ENCODE results near the gene MBOAT2. TPM values are rescaled to one million over a fixed set of nuclear protein-coding genes. Genes with fewer than 3 reads are reported as not detected.

Gene MBOAT2
- total RNA-seq, 2 donors from 2014 or later = 34.3 to 51.1 TPM

DNA sequence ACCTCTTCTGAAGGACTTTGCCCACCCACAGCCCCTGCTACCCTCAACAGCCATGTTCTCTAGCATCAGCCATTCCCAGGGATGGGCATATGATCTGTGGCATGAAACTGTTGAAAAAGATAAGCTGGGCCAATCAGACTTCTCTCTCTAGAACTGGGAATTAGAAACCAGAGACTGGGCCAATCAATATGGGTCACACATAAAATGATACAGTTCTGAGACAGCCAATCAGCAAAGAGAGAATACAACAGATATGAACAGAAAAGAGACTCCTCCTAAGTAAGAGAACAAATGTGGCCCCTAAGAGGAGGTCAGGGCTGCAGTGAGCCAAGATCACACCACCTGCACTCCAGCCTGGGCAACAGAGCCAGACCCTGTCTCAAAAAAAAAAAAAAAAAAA is 168.2 kb downstream of the MBOAT2 start:
- Histone ChIP-seq H3K4me1 (no peaks in the 10 kb centered on the region), H3K36me3 (no peaks in the 10 kb centered on the region), H3K9me3 (no peaks in the 10 kb centered on the region), H3K4me3 (no peak overlapping the region), H3K27ac (no peak overlapping the region), H3K9ac (ENCODE audit: low read depth in 2 of 2, low read length in 2 of 2) (no peak overlapping the region), H3K27me3 (no peaks in the 10 kb centered on the region)
- intact Hi-C loops (cut with DNase I) = no loop called here
- DNase-seq = no peak
- no peak for TF ChIP-seq CTCF (IDR thresholded peaks at IDR 0.05)

DNA sequence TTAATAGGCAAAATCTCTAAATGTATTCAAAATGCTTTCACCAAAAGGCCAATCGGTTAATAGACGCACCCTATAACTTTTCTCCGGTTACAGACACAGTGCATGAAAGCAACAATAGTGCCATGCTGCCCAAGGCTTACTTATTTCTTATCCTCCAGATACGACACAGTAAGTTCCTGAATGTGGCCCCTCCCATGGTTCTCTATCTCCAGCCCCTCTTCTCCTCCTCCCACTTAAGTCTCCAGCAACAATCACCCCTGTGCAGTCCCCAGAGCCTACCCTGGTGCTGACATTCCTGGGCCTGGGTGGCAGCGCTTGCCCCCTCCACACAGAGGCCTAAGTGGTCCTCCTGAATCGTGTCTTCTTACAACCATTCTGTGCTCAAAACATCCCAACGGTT is 169.6 kb downstream of the MBOAT2 start:
- no peaks in the 10 kb centered on the region for H3K27me3 ChIP-seq
- no peaks in the 10 kb centered on the region for H3K4me1 ChIP-seq
- no peak overlapping the region for H3K4me3 ChIP-seq
- no peak for DNase-seq
- H3K27ac ChIP-seq = no peak overlapping the region
- no peak for TF ChIP-seq CTCF (IDR thresholded peaks at IDR 0.05)
- no peak overlapping the region for H3K9ac ChIP-seq (ENCODE audit: low read depth in 2 of 2, low read length in 2 of 2)
- no peaks in the 10 kb centered on the region for H3K36me3 ChIP-seq
- intact Hi-C loops (cut with DNase I) = no loop called here
- no peaks in the 10 kb centered on the region for H3K9me3 ChIP-seq

- Histone ChIP-seq H3K4me1 (no peaks in the 10 kb centered on the region), H3K27me3 (no peaks in the 10 kb centered on the region), H3K27ac (no peak overlapping the region), H3K9ac (ENCODE audit: low read depth in 2 of 2, low read length in 2 of 2) (no peak overlapping the region), H3K36me3 (no peaks in the 10 kb centered on the region), H3K4me3 (no peak overlapping the region), H3K9me3 (no peaks in the 10 kb centered on the region)
- intact Hi-C loops (cut with DNase I) = no loop called here
- no peak for DNase-seq
- no peak for TF ChIP-seq CTCF (IDR thresholded peaks at IDR 0.05)
These were observed 172.0 kb downstream of the MBOAT2 start for GRCh38 chr2:8831516-8831915.

DNA sequence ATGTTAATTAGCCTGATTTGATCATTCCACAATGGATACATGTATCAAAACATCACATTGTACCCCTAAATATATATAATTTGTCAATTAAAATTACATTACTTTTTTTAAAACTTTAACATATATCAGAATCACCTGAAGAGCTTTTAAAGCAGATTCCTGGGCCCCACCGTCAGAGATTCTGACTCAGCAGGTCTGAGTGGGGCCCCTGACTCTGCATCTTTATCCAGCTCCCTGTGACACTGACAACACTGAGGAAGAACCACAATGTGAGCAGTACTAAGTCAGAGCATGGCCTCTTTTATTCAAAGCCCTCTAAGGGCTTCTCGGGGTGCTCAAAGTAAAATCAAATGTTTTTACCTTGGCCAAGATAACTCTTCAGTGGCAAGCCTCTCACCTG is 175.8 kb downstream of the MBOAT2 start:
- no peak for DNase-seq
- Histone ChIP-seq H3K4me1 (no peaks in the 10 kb centered on the region), H3K9me3 (no peaks in the 10 kb centered on the region), H3K27ac (no peak overlapping the region), H3K9ac (ENCODE audit: low read depth in 2 of 2, low read length in 2 of 2) (no peak overlapping the region), H3K4me3 (no peak overlapping the region), H3K27me3 (no peaks in the 10 kb centered on the region), H3K36me3 (no peaks in the 10 kb centered on the region)
- intact Hi-C loops (cut with DNase I) = no loop called here
- TF ChIP-seq CTCF (IDR thresholded peaks at IDR 0.05) = no peak

GRCh38 chr2:8822218-8822617 is 181.3 kb downstream of the MBOAT2 start:
- Histone ChIP-seq H3K36me3 (no peaks in the 10 kb centered on the region), H3K27ac (no peak overlapping the region), H3K9ac (ENCODE audit: low read depth in 2 of 2, low read length in 2 of 2) (no peak overlapping the region), H3K4me1 (no peaks in the 10 kb centered on the region), H3K4me3 (no peak overlapping the region), H3K27me3 (no peaks in the 10 kb centered on the region), H3K9me3 (no peaks in the 10 kb centered on the region)
- intact Hi-C loops (cut with DNase I) = no loop called here
- no peak for DNase-seq
- no peak for TF ChIP-seq CTCF (IDR thresholded peaks at IDR 0.05)

All from colonic mucosa (tissue), 4 donors.